HG03571 (cell line): ENCODE data around the gene CMTR1.
"Not testable (repeated sequence)": the region's sequence is repeated elsewhere in the genome, so short reads cannot be mapped to it uniquely, and the experiment has no call there.

Experiments
- ATAC-seq: cut with Tn5 transposase; IDR thresholded peaks from one replicate; pipeline ENCODE4 v1.9.1; 2021; ENCODE audit not compliant: unreplicated experiment

Gene CMTR1

GRCh38 chr6:37491171-37491829 lies 58.3 kb downstream of the CMTR1 start:
- ATAC-seq: no peak

- no peak for ATAC-seq
Measured at GRCh38 chr6:37491830-37492208, 58.8 kb downstream of the CMTR1 start.

- ATAC-seq: no peak
Measured at GRCh38 chr6:37492236-37492972, 59.4 kb downstream of the CMTR1 start.

- ATAC-seq: no peak
Measured at GRCh38 chr6:37492991-37493660, 60.1 kb downstream of the CMTR1 start.

GRCh38 chr6:37493661-37493995 lies 60.6 kb downstream of the CMTR1 start:
- ATAC-seq: no peak

- no peak for ATAC-seq
Measured at GRCh38 chr6:37495244-37495934, 62.4 kb downstream of the CMTR1 start.

GRCh38 chr6:37496951-37497885 lies 64.2 kb downstream of the CMTR1 start:
- ATAC-seq: no peak

GRCh38 chr6:37499433-37500293 lies 66.6 kb downstream of the CMTR1 start, which contains the start of gene CCDC167:
CCDC167 (minus strand) TSS chr6:37499893; CDS start chr6:37499863, 30 bp downstream.
- ATAC-seq: peak; percentile 85

- no peak for ATAC-seq
Measured at GRCh38 chr6:37500294-37500608, 67.2 kb downstream of the CMTR1 start.

GRCh38 chr6:37500904-37501303 lies 67.9 kb downstream of the CMTR1 start:
- not testable (repeated sequence) for ATAC-seq

- ATAC-seq: no peak
Measured at GRCh38 chr6:37501632-37502491, 68.8 kb downstream of the CMTR1 start.

GRCh38 chr6:37502703-37503291 lies 69.8 kb downstream of the CMTR1 start:
- no peak for ATAC-seq

GRCh38 chr6:37503309-37503965 lies 70.4 kb downstream of the CMTR1 start:
- no peak for ATAC-seq

- ATAC-seq: no peak
Measured at GRCh38 chr6:37504024-37504423, 71.0 kb downstream of the CMTR1 start.

- ATAC-seq: no peak
Measured at GRCh38 chr6:37506479-37506878, 73.5 kb downstream of the CMTR1 start.

- ATAC-seq: no peak
Measured at GRCh38 chr6:37507077-37507476, 74.1 kb downstream of the CMTR1 start.

GRCh38 chr6:37507690-37508421 lies 74.8 kb downstream of the CMTR1 start:
- ATAC-seq: no peak
